Neural cell (in vitro differentiated cells): ENCODE measurements around the gene LDLRAD4.

ENCODE experiments used
- EP300 ChIP-seq: fragments of 450-650 bp; conservative IDR thresholded peaks from 2 replicates; pipeline ENCODE4 v1.6.1; 2014; ENCODE audit warnings: antibody characterized with exemption, mild to moderate bottlenecking, moderate library complexity; ENCODE audit not compliant: poor library complexity, severe bottlenecking
- EZH2 ChIP-seq: fragments of 200-600, 300-800 bp; shearing (Covaris generic), sonication (generic); IDR thresholded peaks from 2 replicates; pipeline ENCODE4 v1.6.1; 2014; ENCODE audit warnings: antibody characterized with exemption, low read length, borderline replicate concordance, mild to moderate bottlenecking; ENCODE audit not compliant: insufficient read depth, poor library complexity, severe bottlenecking
- POLR2AphosphoS5 ChIP-seq: IDR thresholded peaks from 2 replicates; pipeline ENCODE4 v1.6.1; 2012
- RAD21 ChIP-seq: fragments of 450-650 bp; conservative IDR thresholded peaks from 2 replicates; pipeline ENCODE4 v1.6.1; 2014; ENCODE audit warnings: antibody characterized with exemption, mild to moderate bottlenecking, moderate library complexity
- TAF1 ChIP-seq: IDR thresholded peaks from 2 replicates; pipeline ENCODE4 v1.6.1; 2012; ENCODE audit warnings: low read depth
- TF ChIP-seq, protein P1 (sequence below): fragments of 450-650 bp; IDR thresholded peaks from 2 replicates; pipeline ENCODE4 v1.5.1; 2014; ENCODE audit warnings: antibody characterized with exemption, mild to moderate bottlenecking, moderate library complexity; ENCODE audit not compliant: poor library complexity, severe bottlenecking
- TF ChIP-seq, protein P2 (sequence below): IDR thresholded peaks from 2 replicates; pipeline ENCODE4 v1.6.1; 2012; ENCODE audit warnings: borderline replicate concordance

GRCh38 chr18:13643261-13643751 lies 424.7 kb downstream of the LDLRAD4 start:
- TF ChIP-seq POLR2AphosphoS5 = no peak
- no peak for TF ChIP-seq RAD21
- TF ChIP-seq, protein P1, sequence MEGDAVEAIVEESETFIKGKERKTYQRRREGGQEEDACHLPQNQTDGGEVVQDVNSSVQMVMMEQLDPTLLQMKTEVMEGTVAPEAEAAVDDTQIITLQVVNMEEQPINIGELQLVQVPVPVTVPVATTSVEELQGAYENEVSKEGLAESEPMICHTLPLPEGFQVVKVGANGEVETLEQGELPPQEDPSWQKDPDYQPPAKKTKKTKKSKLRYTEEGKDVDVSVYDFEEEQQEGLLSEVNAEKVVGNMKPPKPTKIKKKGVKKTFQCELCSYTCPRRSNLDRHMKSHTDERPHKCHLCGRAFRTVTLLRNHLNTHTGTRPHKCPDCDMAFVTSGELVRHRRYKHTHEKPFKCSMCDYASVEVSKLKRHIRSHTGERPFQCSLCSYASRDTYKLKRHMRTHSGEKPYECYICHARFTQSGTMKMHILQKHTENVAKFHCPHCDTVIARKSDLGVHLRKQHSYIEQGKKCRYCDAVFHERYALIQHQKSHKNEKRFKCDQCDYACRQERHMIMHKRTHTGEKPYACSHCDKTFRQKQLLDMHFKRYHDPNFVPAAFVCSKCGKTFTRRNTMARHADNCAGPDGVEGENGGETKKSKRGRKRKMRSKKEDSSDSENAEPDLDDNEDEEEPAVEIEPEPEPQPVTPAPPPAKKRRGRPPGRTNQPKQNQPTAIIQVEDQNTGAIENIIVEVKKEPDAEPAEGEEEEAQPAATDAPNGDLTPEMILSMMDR = no peak
- no peak for TF ChIP-seq EZH2
- TF ChIP-seq EP300 = no peak
- TF ChIP-seq, protein P2, sequence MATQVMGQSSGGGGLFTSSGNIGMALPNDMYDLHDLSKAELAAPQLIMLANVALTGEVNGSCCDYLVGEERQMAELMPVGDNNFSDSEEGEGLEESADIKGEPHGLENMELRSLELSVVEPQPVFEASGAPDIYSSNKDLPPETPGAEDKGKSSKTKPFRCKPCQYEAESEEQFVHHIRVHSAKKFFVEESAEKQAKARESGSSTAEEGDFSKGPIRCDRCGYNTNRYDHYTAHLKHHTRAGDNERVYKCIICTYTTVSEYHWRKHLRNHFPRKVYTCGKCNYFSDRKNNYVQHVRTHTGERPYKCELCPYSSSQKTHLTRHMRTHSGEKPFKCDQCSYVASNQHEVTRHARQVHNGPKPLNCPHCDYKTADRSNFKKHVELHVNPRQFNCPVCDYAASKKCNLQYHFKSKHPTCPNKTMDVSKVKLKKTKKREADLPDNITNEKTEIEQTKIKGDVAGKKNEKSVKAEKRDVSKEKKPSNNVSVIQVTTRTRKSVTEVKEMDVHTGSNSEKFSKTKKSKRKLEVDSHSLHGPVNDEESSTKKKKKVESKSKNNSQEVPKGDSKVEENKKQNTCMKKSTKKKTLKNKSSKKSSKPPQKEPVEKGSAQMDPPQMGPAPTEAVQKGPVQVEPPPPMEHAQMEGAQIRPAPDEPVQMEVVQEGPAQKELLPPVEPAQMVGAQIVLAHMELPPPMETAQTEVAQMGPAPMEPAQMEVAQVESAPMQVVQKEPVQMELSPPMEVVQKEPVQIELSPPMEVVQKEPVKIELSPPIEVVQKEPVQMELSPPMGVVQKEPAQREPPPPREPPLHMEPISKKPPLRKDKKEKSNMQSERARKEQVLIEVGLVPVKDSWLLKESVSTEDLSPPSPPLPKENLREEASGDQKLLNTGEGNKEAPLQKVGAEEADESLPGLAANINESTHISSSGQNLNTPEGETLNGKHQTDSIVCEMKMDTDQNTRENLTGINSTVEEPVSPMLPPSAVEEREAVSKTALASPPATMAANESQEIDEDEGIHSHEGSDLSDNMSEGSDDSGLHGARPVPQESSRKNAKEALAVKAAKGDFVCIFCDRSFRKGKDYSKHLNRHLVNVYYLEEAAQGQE = no peak
- TF ChIP-seq TAF1 = no peak
